ENCODE results near the gene CD300LB. TPM values are rescaled to one million over a fixed set of nuclear protein-coding genes. Genes with fewer than 3 reads are reported as not detected.

The CD300LB gene
- polyA plus RNA-seq, 3 donors = 88.0 to 102 (median 92.9) TPM

- H3K4me1 Mint-ChIP-seq = peaks cover 84% of the 10 kb centered on the region
- Histone ChIP-seq H4K20me1 (ENCODE audit: insufficient read depth, low read length) (no peaks in the 10 kb centered on the region), H3K4me3 (replicated peaks in 1 of 3; ENCODE audit: low read depth in 2 of 3, low read length in 3 of 3) (peak overlapping the region in 1 of 3 experiments; percentile 55), H3K27ac (ENCODE audit: low read depth in 1 of 2, low read length in 2 of 2) (peak overlapping the region; percentile 98 to 99), H3K79me2 (ENCODE audit: insufficient read depth, low read length) (peaks cover 68% of the 10 kb centered on the region), H3K4me1 (ENCODE audit: control insufficient read depth in 1 of 2, insufficient read depth in 2 of 2, low read length in 2 of 2) (peaks cover 84 to 87% of the 10 kb centered on the region in 2 donors), H3K4me2 (replicated peaks; ENCODE audit: extremely low read depth, low read length, poor library complexity, severe bottlenecking) (peak overlapping the region; percentile 63), H3K36me3 (replicated peaks in 1 of 2; ENCODE audit: control insufficient read depth in 1 of 2, insufficient read depth in 2 of 2, low read length in 2 of 2) (peaks cover 45 to 56% of the 10 kb centered on the region in 2 donors), H3K27me3 (ENCODE audit: control insufficient read depth in 2 of 2, insufficient read depth in 2 of 2, low read length in 2 of 2) (no peaks in the 10 kb centered on the region), H3K9me3 (replicated peaks in 1 of 2; ENCODE audit: control insufficient read depth in 1 of 2, insufficient read depth in 1 of 2, low read length in 2 of 2) (peaks cover 8 to 16% of the 10 kb centered on the region in 2 donors), H2AFZ (ENCODE audit: insufficient read depth, low read depth, low read length, poor library complexity, severe bottlenecking) (no peak overlapping the region), H3K9ac (ENCODE audit: insufficient read depth, low read length, poor library complexity, severe bottlenecking) (no peak overlapping the region)
- 98% methylated on average over 8 of the region's 10 CpGs for WGBS (ENCODE audit: insufficient coverage)
- peaks cover 66 to 75% of the 10 kb centered on the region in 2 donors for H3K36me3 Mint-ChIP-seq
- peaks cover 7 to 23% (median 12%) of the 10 kb centered on the region in 7 donors for H3K9me3 Mint-ChIP-seq
- no peaks in the 10 kb centered on the region for H3K27me3 Mint-ChIP-seq (ENCODE audit: low read depth in 3 of 3)
- intact Hi-C loops (cut with micrococcal nuclease) = no loop called here
- no peak for TF ChIP-seq CTCF (IDR thresholded peaks at IDR 0.05)
- peak overlapping the region in 1 of 2 donors; percentile 55 for H3K4me3 Mint-ChIP-seq
- no peak for DNase-seq
- H3K27ac Mint-ChIP-seq = peak overlapping the region; percentile 98 to 100 (median 100)
Observed at GRCh38 chr17:74522381-74523105, 8.7 kb downstream of the CD300LB start.

- Histone ChIP-seq H3K27ac (ENCODE audit: low read depth in 1 of 2, low read length in 2 of 2) (peak overlapping the region; percentile 98 to 99), H3K4me1 (ENCODE audit: control insufficient read depth in 1 of 2, insufficient read depth in 2 of 2, low read length in 2 of 2) (peaks cover 76 to 87% of the 10 kb centered on the region in 2 donors), H3K9me3 (replicated peaks in 1 of 2; ENCODE audit: control insufficient read depth in 1 of 2, insufficient read depth in 1 of 2, low read length in 2 of 2) (peaks cover 8 to 16% of the 10 kb centered on the region in 2 donors), H4K20me1 (ENCODE audit: insufficient read depth, low read length) (no peaks in the 10 kb centered on the region), H3K4me2 (replicated peaks; ENCODE audit: extremely low read depth, low read length, poor library complexity, severe bottlenecking) (peak overlapping the region; percentile 63), H3K79me2 (ENCODE audit: insufficient read depth, low read length) (peaks cover 60% of the 10 kb centered on the region), H3K4me3 (replicated peaks in 1 of 3; ENCODE audit: low read depth in 2 of 3, low read length in 3 of 3) (peak overlapping the region in 1 of 3 experiments; percentile 55), H2AFZ (ENCODE audit: insufficient read depth, low read depth, low read length, poor library complexity, severe bottlenecking) (no peak overlapping the region), H3K9ac (ENCODE audit: insufficient read depth, low read length, poor library complexity, severe bottlenecking) (peak overlapping the region; percentile 76), H3K27me3 (ENCODE audit: control insufficient read depth in 2 of 2, insufficient read depth in 2 of 2, low read length in 2 of 2) (no peaks in the 10 kb centered on the region), H3K36me3 (replicated peaks in 1 of 2; ENCODE audit: control insufficient read depth in 1 of 2, insufficient read depth in 2 of 2, low read length in 2 of 2) (peaks cover 41 to 48% of the 10 kb centered on the region in 2 donors)
- H3K27me3 Mint-ChIP-seq (ENCODE audit: low read depth in 3 of 3) = no peaks in the 10 kb centered on the region
- H3K36me3 Mint-ChIP-seq = peaks cover 61 to 69% of the 10 kb centered on the region in 2 donors
- WGBS (ENCODE audit: insufficient coverage) = 0% methylated on average over 4 of the region's 9 CpGs
- no peak for TF ChIP-seq CTCF (IDR thresholded peaks at IDR 0.05)
- peaks cover 7 to 24% (median 12%) of the 10 kb centered on the region in 7 donors for H3K9me3 Mint-ChIP-seq
- H3K4me3 Mint-ChIP-seq = peak overlapping the region; percentile 68 to 79
- intact Hi-C loops (cut with micrococcal nuclease) = no loop called here
- DNase-seq = peak; percentile 84 to 93 (median 89)
- H3K4me1 Mint-ChIP-seq = peaks cover 80% of the 10 kb centered on the region
- peak overlapping the region; percentile 98 to 100 (median 100) for H3K27ac Mint-ChIP-seq
Observed at GRCh38 chr17:74521701-74522201, 9.5 kb downstream of the CD300LB start.
